Measurements from ENCODE around the gene ZNF750. TPM values are rescaled to one million over a fixed set of nuclear protein-coding genes. Genes with fewer than 3 reads are reported as not detected.

Gene ZNF750
- total RNA-seq, 1 donor from 2014 or later, result not detected

DNA sequence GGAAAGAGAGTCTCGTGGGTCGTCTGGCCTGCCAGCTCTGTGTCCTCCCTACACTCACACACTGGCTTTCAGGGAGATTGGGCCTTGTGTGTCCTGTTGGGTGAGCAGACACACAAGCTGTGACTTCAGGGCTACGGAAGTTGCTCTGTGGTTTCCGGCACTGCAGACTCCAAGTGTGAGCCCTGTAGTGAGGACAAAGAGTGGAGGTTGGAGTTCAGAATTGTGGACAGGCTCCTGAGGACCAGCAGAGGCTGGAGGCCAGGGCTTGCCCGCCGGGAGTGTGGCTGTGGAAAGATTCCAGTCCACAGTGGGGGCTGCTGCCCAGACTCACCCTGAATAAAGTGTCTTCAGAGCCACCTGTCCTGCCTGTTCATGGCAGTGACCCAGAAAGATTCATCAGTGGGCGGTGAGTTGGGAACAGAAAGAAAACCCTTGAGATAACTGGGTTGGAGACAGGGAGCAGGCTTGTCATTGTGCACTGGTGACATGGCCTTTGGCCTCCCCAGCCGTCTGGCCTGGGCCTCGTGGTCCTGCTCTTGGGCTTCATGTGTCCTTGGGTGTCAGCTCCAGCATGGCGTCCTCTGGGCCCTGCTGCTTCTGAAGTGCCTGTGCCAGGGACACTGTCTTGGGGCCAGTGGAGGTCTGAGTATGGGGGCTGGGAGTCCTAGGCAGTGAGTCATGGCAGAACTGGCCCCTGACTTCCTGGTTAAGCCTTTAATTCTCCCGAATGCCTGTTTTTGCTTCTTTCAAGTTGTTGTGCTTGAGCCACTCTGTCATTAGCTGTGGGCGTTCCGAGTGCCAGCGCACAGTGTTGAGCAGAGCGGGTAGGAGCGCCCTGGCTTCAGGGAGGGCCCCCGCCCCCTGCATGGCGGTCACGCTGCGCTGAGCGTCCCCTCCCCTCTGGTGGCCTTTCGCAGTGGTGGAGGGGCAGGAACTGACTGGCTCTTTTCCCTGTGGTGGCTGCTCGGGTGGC lies 19.9 kb upstream of the ZNF750 start:
- no peak for DNase-seq (ENCODE audit: low spot score)

GRCh38 chr17:82858376-82859126 lies 18.7 kb upstream of the ZNF750 start:
- no peak for DNase-seq (ENCODE audit: low spot score)

DNA sequence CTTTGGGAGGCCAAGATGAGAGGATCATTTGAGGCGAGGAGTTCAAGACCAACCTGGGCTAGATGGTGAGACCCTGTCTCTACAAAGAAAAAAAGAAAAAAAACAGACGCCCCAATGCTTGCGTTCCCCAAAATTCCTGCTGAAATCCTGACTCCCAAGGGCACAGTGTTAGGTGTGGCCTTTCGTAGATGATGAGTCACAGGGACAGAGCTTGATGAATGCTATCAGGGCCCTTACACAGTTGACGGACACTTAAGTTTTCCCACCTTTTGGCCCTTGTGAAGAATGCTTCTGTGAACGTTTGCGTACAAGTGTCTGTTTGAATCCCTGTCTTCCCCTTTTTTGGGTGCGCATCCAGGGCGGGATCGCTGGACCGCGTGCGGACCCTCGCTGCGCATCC lies 16.5 kb upstream of the ZNF750 start:
- DNase-seq (ENCODE audit: low spot score), result no peak

DNA sequence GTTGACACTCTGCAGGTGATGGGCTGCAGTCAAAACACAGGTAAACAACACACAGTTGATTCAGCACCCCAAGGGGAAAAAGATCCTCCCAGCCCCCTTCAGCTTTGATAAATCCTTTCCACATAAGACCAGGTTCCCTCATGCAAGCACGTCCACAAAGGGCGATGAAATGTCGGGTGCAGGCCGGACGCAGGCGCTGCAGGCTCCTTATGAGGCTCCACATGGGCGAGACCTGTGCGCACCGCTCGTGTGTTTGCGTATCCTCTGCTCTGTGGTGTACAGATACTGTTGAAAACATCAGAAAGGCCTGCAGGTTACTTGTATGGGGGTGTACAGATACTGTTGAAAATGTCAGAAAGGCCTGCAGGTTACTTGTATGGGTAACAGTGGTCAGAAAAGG lies 14.4 kb upstream of the ZNF750 start:
- DNase-seq (ENCODE audit: low spot score), result no peak

DNA sequence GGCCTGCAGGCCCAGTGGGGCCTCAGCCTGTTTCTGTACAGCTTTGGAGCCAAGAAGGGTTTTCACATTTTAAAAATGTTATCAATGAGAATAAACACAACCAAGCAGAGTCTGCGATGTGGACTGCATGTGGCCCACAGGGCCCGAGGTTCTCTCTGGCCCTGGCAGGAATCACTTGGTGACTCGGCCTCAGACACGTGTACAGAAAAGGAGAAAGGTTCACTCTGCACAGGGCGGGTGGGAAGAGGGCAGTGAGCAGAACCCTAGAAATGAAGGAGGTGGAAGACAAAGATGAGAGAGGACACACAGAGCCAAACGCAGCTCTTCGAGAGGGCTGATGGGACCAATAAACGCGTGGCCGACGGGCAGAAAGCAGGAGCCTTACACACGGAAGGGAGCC lies 11.6 kb upstream of the ZNF750 start:
- DNase-seq (ENCODE audit: low spot score), result no peak

DNA sequence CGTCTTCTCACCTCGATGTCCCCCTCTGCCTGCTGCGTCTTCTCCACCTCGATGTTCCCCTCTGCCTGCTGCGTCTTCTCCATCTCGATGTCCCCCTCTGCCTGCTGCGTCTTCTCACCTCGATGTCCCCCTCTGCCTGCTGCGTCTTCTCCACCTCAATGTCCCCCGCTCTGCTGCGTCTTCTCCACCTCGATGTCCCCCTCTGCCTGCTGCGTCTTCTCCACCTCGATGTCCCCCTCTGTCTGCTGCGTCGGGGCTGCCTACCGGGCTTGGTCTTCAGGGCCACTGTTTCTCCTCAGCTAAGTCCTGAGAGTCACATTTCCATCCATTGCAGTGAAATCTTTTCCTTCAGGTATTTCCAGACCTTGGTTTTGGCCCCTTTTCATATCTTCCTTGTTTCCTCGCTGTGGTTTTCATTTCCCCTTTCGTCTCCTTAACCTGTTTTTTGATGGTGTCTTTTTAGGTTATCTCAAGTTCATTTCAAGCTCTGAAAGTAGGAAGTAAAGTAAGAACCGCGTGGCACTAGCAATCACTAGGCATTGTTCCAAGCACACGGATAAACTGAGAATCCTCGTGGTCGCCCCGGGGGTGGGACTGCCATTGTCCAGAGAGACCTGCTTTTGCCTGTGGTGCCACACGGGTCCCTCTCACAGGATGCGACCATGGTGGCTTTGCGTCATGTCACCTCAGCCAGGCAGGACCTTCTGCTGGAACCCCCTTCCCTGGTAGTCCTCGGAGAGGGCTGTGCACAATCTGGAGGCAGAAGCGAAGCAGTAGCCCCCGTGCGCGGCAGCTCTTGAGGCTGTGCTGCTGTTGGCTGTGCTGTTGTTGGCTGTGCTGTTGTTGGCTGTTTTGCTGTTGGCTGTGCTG lies 9.5 kb upstream of the ZNF750 start:
- DNase-seq (ENCODE audit: low spot score), result no peak

GRCh38 chr17:82848022-82848592 lies 8.3 kb upstream of the ZNF750 start:
- DNase-seq (ENCODE audit: low spot score), result peak; percentile 46

- no peak for DNase-seq (ENCODE audit: low spot score)
Measured at GRCh38 chr17:82846061-82846691, 6.4 kb upstream of the ZNF750 start.

GRCh38 chr17:82845163-82845807 lies 5.5 kb upstream of the ZNF750 start:
- DNase-seq (ENCODE audit: low spot score), result peak; percentile 45

DNA sequence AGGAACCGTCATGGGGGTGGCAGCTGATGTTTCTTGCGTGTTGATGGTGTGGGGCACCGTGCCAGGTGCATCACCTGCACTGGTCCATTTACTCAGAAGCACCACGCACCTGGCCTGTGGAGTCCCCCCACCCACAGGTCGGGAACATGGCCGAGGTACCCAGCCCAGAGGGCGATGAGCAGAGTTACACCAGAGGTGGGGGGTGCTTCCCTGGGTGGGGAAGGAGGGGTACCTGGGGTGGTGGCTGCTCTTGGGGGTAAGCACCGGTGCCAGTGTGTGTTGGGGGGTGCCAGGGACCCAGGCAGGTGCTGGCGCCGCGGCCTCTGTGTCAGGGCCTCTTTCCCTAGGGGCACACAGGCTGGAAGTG lies 5.0 kb upstream of the ZNF750 start:
- no peak for DNase-seq (ENCODE audit: low spot score)

DNA sequence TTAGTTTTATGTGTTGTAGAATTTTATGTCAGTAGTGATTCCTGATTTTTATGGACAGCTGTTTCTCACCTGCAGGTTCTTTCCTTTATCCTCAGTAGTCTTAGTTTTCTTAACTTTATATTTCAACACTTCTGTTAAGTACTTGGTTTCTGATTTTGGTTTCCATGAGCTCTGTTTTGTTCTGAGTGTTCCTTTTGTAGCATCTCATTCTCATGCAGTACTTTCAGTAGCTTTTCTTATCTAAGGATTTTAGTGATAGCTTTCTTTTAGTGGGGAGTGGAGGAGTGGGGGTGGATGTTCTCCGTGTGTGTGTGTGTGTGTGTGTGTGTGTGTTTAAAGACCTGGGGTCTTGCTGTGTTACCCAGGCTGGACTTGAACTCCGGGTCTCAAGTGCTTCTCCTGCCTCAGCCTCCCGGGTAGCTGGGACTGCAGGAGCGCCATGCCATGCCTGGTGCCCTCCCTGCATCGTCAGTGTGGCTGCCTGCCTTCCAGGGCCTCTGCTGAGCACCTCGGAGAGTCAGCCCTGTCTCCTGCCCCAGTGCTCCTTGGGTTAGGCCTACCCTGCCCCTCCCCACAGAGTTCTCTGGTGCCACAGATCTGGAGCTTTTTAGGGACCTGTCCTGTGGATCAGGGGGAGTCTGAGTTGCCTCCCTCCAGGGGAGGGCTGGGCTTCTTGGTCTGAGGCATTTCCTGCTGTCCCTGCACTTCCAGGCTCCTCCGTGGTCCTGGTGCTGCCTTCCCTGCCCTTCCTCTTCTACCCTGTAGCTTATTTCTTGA lies 4.3 kb upstream of the ZNF750 start:
- no peak for DNase-seq (ENCODE audit: low spot score)

GRCh38 chr17:82841921-82842596 lies 2.2 kb upstream of the ZNF750 start:
- DNase-seq (ENCODE audit: low spot score), result no peak

DNA sequence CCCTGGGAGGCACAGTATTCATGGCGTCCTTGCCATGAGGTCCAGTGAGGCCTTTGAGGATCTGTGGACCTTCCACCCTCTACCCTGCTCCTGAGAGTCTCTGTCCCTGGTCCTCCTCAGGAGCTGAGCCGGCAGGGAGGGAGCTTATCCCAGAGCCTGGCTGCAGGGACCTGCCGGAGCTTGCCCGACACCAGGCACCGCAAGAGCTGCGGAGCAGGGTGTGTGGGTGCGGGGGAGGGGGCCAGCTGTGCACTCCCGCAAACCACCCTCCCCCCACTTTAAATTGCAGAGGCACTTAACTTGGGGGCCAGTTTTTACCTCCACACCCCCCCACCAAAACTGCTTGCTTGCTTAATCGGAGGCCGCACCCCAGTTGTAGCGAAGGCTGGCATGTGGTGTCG lies 609 bp upstream of the ZNF750 start:
- no peak for DNase-seq (ENCODE audit: low spot score)

DNA sequence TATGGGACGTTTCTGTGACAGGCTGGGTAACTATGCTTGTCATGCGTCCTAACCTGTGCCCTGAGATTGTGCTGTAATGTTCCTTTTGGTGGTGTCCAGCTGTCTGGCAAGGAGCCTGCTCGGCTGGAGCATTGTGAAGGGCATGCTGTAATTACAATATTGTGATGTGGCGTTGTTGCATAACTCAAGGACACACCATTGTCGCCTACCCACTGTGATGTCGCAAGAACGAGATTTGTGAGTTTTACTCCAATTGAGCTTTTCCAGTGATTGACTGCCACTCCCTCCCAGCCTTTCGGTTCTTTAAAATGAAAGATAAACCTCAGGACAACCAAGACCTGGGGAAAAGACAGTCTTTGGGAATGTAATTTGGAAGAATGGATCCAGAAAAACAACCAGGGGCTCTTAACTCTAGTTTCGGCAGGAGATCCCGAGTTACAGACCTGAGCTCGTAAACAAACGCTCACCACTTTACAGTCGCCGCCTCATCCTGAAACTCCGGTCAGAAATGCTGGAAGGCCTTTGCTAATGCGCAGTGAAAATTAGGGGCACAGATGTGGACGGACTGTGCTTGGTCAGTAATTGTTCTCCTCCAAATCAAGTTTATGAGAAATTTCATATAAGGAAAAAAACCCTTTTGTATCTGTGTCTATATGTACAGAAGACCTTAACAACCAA lies 1.3 kb downstream of the ZNF750 start:
- DNase-seq (ENCODE audit: low spot score), result peak; percentile 59

- DNase-seq (ENCODE audit: low spot score), result no peak
Measured at GRCh38 chr17:82837586-82838320, 2.1 kb downstream of the ZNF750 start.

DNA sequence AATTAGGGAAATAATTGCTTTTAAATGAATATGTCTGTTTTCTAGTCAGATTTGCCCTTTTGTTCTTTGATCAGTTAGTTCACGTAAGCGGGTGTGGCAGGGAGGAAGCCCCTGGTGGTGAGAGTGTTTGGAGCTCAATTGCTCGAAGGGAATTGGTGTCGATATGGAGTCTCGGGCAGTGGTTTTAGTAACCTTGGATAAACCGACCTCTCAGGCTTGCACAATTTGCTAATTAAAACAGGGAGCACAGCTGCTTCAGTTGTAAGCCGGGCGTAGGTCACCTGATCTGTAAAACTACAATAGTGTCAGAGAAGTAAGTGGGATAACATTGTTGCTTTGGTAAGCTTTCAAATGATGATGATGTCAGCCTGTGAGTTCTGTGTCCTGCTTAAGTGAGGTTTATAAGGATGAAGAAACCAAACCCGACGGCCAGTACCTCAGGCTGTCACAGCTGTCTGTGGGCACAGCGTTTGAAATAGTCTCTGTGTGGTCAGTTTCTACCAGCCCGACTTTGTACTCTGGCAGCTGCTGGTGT lies 2.9 kb downstream of the ZNF750 start:
- no peak for DNase-seq (ENCODE audit: low spot score)

GRCh38 chr17:82835766-82836512 lies 3.9 kb downstream of the ZNF750 start:
- DNase-seq (ENCODE audit: low spot score), result no peak

Data from mucosa of gallbladder (tissue), 1 donor.